Measurements from ENCODE around the gene AP5S1. TPM values are rescaled to one million over a fixed set of nuclear protein-coding genes. Genes with fewer than 3 reads are reported as not detected.

Gene AP5S1
- total RNA-seq, 6 experiments from 2014 or later = 17.7 to 21.7 (median 19.4) TPM

- Mint-ChIP-seq H3K36me3 (ENCODE audit: low read depth) (peaks cover 50% of the 10 kb centered on the region), H3K9me3 (0 out of 2 replicates have a peak, but pooled peaks cover 3% of the 10 kb centered on the region), H3K4me3 (no peak overlapping the region), H3K27me3 (ENCODE audit: insufficient read depth) (peaks cover 11% of the 10 kb centered on the region; the same call in 1 of the 2 replicates), H3K4me1 (ENCODE audit: low read depth) (peaks cover 77% of the 10 kb centered on the region), H3K27ac (peak overlapping the region; percentile 75)
- no peak for DNase-seq
- TF ChIP-seq CTCF (IDR thresholded peaks at IDR 0.05) = no peak
Observed at GRCh38 chr20:3803289-3803688, 17.1 kb upstream of the AP5S1 start.

GRCh38 chr20:3803854-3804253 is 16.5 kb upstream of the AP5S1 start:
- peaks cover 10% of the 10 kb centered on the region; the same call in 1 of the 2 replicates for H3K27me3 Mint-ChIP-seq (ENCODE audit: insufficient read depth)
- no peak for DNase-seq
- no peak for TF ChIP-seq CTCF (IDR thresholded peaks at IDR 0.05)
- 0 out of 2 replicates have a peak, but pooled peaks cover 4% of the 10 kb centered on the region for H3K9me3 Mint-ChIP-seq
- H3K27ac Mint-ChIP-seq = peak overlapping the region; percentile 75
- no peak overlapping the region for H3K4me3 Mint-ChIP-seq
- peaks cover 74% of the 10 kb centered on the region for H3K4me1 Mint-ChIP-seq (ENCODE audit: low read depth)
- peaks cover 50% of the 10 kb centered on the region for H3K36me3 Mint-ChIP-seq (ENCODE audit: low read depth)

- Mint-ChIP-seq H3K9me3 (0 out of 2 replicates have a peak, but pooled peaks cover 4% of the 10 kb centered on the region), H3K36me3 (ENCODE audit: low read depth) (peaks cover 46% of the 10 kb centered on the region), H3K27me3 (ENCODE audit: insufficient read depth) (peaks cover 7% of the 10 kb centered on the region; the same call in 1 of the 2 replicates), H3K27ac (peak overlapping the region; percentile 75), H3K4me3 (no peak overlapping the region), H3K4me1 (ENCODE audit: low read depth) (peaks cover 69% of the 10 kb centered on the region)
- no peak for DNase-seq
- TF ChIP-seq CTCF (IDR thresholded peaks at IDR 0.05) = no peak
Observed at GRCh38 chr20:3804254-3804751, 16.0 kb upstream of the AP5S1 start.

- peak overlapping the region; percentile 94 for H3K27ac Mint-ChIP-seq
- no peak for DNase-seq
- no peak overlapping the region for H3K4me3 Mint-ChIP-seq
- 0 out of 2 replicates have a peak, but pooled peaks cover 4% of the 10 kb centered on the region for H3K9me3 Mint-ChIP-seq
- peaks cover 7% of the 10 kb centered on the region; the same call in 1 of the 2 replicates for H3K27me3 Mint-ChIP-seq (ENCODE audit: insufficient read depth)
- H3K4me1 Mint-ChIP-seq (ENCODE audit: low read depth) = peaks cover 65% of the 10 kb centered on the region
- peaks cover 44% of the 10 kb centered on the region for H3K36me3 Mint-ChIP-seq (ENCODE audit: low read depth)
- TF ChIP-seq CTCF (IDR thresholded peaks at IDR 0.05) = no peak
Observed at GRCh38 chr20:3804781-3805180, 15.6 kb upstream of the AP5S1 start.

- H3K9me3 Mint-ChIP-seq = 0 out of 2 replicates have a peak, but pooled peaks cover 4% of the 10 kb centered on the region
- H3K27ac Mint-ChIP-seq = peak overlapping the region; percentile 94
- peak overlapping the region; percentile 72 for H3K4me3 Mint-ChIP-seq
- peaks cover 83% of the 10 kb centered on the region for H3K4me1 Mint-ChIP-seq (ENCODE audit: low read depth)
- H3K36me3 Mint-ChIP-seq (ENCODE audit: low read depth) = peaks cover 36% of the 10 kb centered on the region
- no peak for TF ChIP-seq CTCF (IDR thresholded peaks at IDR 0.05)
- no peak for DNase-seq
- peaks cover 8% of the 10 kb centered on the region; the same call in 1 of the 2 replicates for H3K27me3 Mint-ChIP-seq (ENCODE audit: insufficient read depth)
Observed at GRCh38 chr20:3808544-3808943, 11.8 kb upstream of the AP5S1 start.

Data from HFFc6 (cell line).